Measurements from ENCODE around the gene PIGK.
"Not testable (repeated sequence)": the region's sequence is repeated elsewhere in the genome, so short reads cannot be mapped to it uniquely, and the experiment has no call there.

The PIGK gene

GRCh38 chr1:77219166-77219887 lies at the start of gene PIGK:
TSS of gene PIGK (minus strand) at chr1:77219430. CDS start at chr1:77219402, 28 bp downstream.
- DNase-seq, result peak; percentile 87 to 90

- no peak for DNase-seq
Observed at GRCh38 chr1:77267035-77267434, 47.8 kb upstream of the PIGK start.

GRCh38 chr1:77265180-77265579 lies 46.0 kb upstream of the PIGK start:
- DNase-seq, result no peak

GRCh38 chr1:77263708-77264107 lies 44.5 kb upstream of the PIGK start:
- no peak for DNase-seq

DNA sequence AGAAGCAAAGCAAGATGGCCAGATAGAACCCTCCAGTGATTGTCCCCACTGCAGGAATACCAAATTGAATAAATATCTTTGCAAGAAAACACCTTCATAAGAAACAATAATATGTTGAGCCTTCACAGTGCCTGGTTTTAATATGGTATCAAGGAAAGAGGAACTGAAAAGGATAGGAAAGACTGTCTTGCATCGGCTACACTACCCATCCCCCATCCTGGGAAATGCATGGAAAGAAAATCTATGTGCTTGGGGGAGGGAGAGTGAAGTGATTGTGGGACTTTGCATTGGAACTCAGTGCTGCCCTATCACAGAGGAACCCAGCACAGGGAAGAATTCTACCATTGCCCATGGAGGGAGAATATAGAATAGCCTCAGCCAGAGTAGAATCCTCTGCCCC lies 34.0 kb upstream of the PIGK start:
- no peak for DNase-seq

DNA sequence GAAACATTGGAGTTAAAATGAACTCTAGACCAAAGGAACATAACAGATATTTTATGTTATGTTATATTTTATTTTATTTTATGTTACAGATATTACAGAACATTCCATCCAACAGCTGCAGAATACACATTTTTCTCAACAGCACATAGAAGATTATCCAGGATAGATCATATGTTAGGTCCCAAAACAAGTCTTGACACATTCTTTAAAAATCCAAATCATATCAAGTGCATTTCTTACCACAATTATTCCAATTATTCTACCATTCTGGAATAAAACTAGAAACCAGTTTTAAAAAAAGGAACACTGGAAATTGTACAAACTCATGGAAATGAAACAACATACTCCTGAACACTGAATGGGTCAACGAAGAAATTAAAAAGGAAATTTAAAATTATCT lies 30.9 kb upstream of the PIGK start:
- DNase-seq, result no peak

DNA sequence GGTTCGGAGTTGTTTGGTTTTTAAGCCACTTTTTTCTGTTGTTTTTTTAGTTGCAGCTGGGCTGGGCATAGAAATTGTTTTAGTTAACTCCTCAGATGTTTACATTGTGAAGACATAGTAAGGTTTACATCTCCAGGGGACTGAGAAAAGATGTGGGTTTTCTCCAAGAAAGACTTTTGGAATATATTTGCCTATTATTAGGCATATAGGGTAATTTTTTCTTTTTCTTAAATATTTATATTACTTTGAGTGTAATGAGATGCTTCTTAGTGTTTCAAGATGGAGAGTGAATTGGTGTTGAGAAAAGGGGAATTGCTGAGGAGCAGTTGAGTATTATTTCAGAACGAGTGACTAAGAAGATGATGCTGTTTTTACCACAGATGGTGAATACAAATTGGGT lies 26.6 kb upstream of the PIGK start:
- no peak for DNase-seq

- no peak for DNase-seq
Observed at GRCh38 chr1:77239311-77239710, 20.1 kb upstream of the PIGK start.

DNA sequence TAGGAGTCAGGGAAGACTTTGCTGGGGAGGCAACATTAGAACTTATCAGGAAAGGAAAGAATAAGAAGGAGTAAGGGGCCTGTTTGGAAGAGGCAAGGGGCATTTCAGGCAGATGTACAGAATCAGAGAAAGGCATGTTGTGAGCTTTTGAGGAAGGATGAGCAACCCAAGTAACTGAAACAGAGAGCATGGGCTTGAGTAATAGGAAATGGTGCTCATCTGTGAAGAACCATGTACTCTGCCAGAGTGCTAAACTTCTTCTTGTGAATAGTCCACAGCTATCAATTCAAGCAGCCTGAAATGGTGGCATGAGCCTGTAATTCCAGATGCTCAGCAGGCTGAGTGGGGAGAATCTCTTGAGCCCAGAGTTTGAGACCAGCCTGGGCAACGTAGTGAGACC lies 19.2 kb upstream of the PIGK start:
- DNase-seq, result no peak

- no peak for DNase-seq
Observed at GRCh38 chr1:77234943-77235342, 15.7 kb upstream of the PIGK start.

- DNase-seq, result no peak
Observed at GRCh38 chr1:77234096-77234495, 14.9 kb upstream of the PIGK start.

DNA sequence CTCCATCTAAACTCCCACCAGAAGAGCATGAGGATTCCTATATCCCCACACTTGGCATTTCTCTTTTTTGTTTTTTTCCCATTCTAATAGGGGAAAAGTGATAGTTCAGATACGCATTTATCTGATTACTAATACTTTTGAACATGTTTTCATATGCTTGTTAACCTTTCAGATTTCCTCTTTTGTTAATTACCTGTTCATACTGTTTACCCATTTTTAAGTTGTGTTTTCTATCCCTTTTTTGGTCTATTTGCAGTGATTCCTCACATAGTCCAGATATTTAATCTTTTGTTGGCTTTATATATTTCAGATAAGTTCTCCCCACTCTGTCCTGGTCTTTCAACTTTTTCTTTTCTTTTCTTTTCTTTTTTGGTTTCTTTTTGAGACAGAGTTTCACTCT lies 13.6 kb upstream of the PIGK start:
- no peak for DNase-seq

GRCh38 chr1:77230051-77230450 lies 10.8 kb upstream of the PIGK start:
- DNase-seq, result no peak

- DNase-seq, result no peak
Observed at GRCh38 chr1:77228836-77229235, 9.6 kb upstream of the PIGK start.

DNA sequence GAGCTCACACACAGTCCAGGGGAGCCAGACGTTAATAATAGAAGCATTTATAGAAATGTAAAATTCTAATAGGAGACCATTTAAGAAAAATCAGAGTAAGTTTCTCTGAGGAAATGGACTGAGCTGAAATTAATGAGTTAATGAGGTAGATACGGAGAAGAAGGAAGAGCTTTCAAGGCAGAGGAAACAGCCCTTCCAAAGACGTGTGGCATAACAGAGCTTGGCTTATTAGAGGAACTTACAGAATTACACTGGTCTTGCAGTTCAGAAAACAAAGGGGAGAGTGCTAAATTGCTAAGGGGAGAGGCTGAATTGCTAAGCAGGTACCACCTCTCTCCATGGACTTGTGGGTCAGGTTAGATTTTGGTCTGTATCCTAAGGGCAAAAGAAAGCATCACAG lies 8.2 kb upstream of the PIGK start:
- no peak for DNase-seq

DNA sequence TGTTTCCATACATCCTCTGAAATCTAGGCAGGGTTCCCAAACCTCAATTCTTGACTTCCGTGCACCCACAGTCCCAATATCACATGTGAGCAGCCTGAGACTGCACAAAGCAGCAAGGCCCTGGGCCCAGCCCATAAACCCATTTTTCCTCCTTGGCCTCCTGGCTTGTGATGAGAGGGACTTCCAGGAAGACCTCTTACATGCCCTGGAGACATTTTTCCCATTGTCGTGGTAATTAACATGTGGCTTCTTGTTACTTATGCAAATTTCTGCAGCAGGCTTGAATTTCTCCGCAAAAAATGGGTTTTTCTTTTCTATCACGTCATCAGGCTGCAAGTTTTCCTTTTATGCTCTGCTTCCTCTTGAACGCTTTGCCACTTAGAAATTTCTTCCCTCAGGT lies 3.3 kb upstream of the PIGK start:
- no peak for DNase-seq

DNA sequence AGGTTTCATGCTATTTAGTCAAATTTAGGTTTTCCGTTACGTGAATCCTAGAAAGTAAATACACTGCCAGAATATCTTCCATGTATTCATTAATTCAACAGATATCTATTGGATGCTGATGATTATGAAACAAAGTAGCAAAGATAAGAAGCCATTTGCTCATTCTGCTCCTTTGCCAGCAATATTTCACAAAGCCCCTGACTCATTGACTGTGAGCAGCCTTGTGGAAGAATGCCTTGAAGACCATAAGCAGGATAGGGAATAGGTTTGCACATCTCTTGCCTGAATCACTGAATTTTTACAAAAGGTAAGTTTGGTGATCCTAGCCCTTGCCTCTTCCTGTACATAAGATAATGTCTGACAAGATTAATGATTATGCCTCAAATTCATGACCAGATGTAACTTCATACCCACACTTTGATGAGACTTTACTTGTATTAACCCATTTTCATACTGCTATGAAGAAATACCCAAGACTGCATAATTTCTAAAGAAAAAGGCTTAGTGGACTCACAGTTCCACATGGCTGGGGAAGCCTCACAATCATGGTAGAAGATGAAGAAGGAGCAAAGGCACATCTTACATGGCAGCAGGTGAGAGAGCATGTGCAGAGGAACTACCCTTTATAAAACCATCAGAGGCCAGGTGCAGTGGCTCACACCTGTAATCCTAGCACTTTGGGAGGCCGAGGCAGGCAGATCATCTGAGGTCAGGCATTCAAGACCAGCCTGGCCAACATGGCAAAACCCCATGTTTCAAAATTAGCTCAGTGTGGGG lies 1.6 kb upstream of the PIGK start:
- no peak for DNase-seq

DNA sequence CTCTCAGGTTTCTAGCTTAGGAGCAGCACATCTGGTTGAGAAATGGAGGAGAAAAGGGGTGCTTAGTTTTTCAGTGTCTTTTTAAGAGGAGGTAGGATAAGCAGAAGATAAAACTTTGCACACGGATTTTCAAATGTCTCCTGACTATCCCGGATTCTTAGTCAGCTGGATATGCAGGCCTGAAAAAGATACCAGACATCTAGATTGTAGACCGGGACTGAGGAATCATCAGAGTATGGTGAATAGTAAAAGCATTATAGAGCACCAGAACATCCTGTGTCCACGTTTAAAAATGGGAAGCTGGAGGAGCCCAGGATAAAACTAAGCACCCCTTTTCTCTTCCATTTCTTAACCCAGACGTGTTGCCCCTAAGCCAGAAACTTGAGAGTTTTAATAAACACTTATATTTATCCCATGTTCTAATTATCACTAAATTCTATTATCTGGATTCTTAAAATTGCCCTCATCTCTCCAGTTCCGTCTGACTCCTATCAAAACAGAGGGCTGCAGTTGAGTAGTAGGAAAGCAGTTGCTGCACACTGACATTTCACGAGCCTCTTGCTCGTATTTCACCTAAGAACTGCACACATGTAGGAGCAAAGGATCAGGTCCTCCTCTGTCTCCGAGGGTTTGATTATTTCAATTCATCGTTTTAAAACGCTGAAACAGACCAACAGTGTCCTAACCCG lies 609 bp downstream of the PIGK start:
- no peak for DNase-seq

DNA sequence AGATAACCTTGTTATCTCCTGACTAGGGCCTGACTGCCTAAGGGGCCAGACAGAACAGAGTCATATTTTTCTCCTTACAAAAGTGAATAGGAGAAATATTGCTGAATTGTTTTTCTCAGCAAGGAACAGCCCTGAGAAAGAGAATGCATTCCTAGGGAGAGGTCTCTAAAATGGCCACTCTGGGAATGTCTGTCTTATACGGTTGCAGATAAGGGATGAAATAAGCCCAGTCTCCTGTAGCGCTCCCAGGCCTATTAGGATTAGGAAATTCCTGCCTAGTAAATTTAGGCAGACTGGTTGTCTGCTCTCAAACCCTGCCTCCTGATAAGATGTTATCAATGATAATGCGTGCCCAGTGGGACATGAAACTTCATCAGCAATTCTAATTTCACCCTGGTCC lies 15.2 kb downstream of the PIGK start:
- DNase-seq, result not testable (repeated sequence)

DNA sequence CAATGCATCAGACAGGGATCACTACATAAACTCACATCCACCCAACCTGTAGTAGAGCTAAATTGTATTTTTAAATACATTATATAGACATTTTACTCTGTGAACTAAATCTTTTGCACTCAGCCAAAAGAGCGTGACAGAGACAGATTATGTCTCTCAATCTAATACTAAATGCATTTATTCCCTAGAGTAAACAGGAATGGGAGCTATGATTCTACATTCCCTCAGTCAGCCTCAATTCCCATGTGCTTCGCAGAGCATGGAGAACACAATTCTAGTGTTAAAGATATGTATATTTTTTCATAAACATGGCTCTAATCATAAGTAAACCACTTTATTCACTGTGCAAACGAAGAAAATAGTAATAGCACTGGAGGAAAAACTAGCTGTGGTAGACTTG lies 16.5 kb downstream of the PIGK start:
- DNase-seq, result no peak

DNA sequence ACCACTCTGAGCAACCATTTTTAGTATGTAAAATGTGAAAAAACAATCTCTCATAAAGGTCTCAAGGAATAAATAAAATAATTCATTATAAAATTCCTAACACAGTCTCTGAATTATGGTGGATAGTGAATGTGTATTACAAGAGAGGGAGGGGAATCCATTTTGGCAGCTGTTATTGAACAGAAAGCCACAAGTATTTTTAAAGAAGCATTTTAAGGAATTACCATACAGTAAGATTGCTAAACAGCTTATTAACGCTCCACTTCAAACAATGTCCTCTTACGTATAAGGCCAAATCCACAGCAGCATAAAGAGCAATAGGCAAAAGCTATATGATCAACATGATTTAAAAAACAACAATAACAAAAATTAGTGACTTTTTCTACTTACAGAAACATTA lies 18.4 kb downstream of the PIGK start:
- DNase-seq, result no peak

DNA sequence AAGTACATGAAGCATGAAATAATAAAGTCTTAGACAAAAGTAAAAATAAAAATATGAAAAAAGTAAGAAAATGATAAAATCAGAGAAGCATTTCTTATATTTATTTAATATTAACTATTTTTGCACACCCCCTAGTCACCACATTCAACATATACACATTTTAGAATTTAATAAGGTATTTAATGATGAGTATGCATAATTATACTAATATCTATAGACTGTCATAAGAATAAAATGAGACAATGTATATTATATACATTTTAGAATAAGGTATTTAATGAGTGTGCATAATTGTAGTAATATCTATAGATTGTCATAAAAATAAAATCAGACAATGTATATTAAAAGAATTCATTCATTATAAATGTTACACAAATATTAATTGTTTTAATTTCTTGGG lies 18.9 kb downstream of the PIGK start:
- DNase-seq, result no peak

GRCh38 chr1:77197351-77197750 lies 21.9 kb downstream of the PIGK start:
- no peak for DNase-seq

GRCh38 chr1:77193951-77194350 lies 25.3 kb downstream of the PIGK start:
- DNase-seq, result no peak

Data from CD4-positive, alpha-beta T cell treated with Interferon alpha-2 for 1 hour (primary cell).